ENCODE measurements around the gene NBPF4. TPM values are rescaled to one million over a fixed set of nuclear protein-coding genes. Genes with fewer than 3 reads are reported as not detected.
"Not testable (repeated sequence)": the region's sequence is repeated elsewhere in the genome, so short reads cannot be mapped to it uniquely, and the experiment has no call there.

NBPF4 gene, protein sequence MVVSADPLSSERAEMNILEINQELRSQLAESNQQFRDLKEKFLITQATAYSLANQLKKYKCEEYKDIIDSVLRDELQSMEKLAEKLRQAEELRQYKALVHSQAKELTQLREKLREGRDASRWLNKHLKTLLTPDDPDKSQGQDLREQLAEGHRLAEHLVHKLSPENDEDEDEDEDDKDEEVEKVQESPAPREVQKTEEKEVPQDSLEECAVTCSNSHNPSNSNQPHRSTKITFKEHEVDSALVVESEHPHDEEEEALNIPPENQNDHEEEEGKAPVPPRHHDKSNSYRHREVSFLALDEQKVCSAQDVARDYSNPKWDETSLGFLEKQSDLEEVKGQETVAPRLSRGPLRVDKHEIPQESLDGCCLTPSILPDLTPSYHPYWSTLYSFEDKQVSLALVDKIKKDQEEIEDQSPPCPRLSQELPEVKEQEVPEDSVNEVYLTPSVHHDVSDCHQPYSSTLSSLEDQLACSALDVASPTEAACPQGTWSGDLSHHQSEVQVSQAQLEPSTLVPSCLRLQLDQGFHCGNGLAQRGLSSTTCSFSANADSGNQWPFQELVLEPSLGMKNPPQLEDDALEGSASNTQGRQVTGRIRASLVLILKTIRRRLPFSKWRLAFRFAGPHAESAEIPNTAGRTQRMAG
- polyA plus RNA-seq (2013, experiment 1 of 2) = not detected
- not detected for polyA plus RNA-seq (2013, experiment 2 of 2)

DNA sequence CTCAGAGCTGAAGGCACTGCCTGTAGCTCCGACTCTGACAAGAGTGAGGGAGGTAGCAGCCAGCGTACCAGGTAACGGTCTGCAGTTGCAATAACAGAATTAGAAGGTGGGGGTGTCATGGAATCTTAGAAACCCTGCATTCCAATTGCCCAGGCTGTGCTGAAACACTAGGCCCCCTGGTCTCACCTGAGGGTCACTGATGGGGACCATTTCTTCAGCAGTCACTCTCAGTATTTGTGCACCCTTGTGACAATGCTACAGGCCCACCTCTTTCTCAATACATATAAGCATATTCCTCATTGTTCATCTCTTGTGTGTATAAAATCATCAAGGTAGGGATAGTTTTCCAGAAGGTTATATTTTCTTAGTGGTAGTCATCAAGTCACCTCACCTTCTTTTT lies at the start of gene NBPF4:
Gene NBPF4 (minus strand): TSS at position 101 of the 400 bp plus-strand sequence. CDS start 315 bp downstream, outside the sequence.
- not testable (repeated sequence) for H3K4ac ChIP-seq (ENCODE audit: low read depth, low read length); H2BK5ac ChIP-seq (ENCODE audit: low read length); H2BK15ac ChIP-seq (replicated peaks; ENCODE audit: low read depth); H3K9ac ChIP-seq (ENCODE audit: low read length); H4K5ac ChIP-seq (ENCODE audit: low read length); H3K4me3 ChIP-seq (ENCODE audit: low read length); H3K79me2 ChIP-seq (ENCODE audit: control insufficient read depth, insufficient read depth, low read length); H3K4me1 ChIP-seq (ENCODE audit: control insufficient read depth, low read depth, low read length); H3K36me3 ChIP-seq (ENCODE audit: control insufficient read depth, insufficient read depth, low read length); H3K18ac ChIP-seq (ENCODE audit: low read length); H2BK120ac ChIP-seq (ENCODE audit: low read depth, low read length); H3K4me2 ChIP-seq (ENCODE audit: low read length); H3K27ac ChIP-seq (ENCODE audit: low read depth, low read length); H3K79me1 ChIP-seq (ENCODE audit: low read length); H3K27me3 ChIP-seq (ENCODE audit: insufficient read depth, low read length, poor library complexity); H2AK5ac ChIP-seq (ENCODE audit: low read length); H3K56ac ChIP-seq (ENCODE audit: low read length); DNase-seq; H4K8ac ChIP-seq (ENCODE audit: low read depth, low read length); H3K23ac ChIP-seq (ENCODE audit: low read length)
- WGBS (ENCODE audit: extremely low coverage, insufficient coverage, low lambda C conversion rate) = no CpG with 5 or more reads among the region's 3 CpGs

DNA sequence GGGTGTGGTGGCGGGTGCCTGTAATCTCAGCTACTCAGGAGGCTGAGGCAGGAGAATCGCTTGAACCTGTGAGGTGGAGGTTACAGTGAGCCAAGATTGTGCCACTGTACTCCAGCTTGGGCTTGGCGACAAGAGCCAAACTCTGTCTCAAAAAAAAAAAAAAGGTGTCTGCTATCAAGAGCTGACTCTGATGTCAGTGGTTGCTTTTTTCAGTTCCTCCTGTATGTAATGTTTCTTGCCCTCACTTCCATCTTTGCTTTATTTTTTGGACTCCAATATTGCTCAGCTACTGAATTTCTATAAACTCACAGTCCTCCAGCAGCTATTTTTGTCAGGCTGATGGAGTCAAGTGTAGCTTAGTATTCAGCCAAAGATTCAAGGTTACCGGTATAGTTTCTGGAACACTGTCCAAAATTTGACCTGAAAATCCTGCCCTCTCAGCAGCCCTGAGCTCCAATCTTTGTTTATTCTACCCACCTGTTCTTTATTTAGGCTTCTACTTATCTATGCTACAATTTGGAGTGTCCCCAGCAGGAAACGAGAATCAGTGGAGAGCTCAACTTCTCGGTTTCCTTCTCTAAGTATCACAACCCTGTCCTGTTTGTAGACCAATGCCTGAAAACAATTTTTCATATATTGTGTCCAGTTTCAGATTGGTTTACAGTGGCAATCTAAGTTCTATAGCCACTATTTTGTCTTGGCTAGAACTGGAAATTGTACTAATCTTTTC lies 38.8 kb upstream of the NBPF4 start:
- not testable (repeated sequence) for H3K56ac ChIP-seq (ENCODE audit: low read length); H3K27me3 ChIP-seq (ENCODE audit: insufficient read depth, low read length, poor library complexity); H2AK5ac ChIP-seq (ENCODE audit: low read length); H3K79me1 ChIP-seq (ENCODE audit: low read length); H3K18ac ChIP-seq (ENCODE audit: low read length); H3K36me3 ChIP-seq (ENCODE audit: control insufficient read depth, insufficient read depth, low read length); H3K4ac ChIP-seq (ENCODE audit: low read depth, low read length); H3K27ac ChIP-seq (ENCODE audit: low read depth, low read length); H4K8ac ChIP-seq (ENCODE audit: low read depth, low read length); DNase-seq; H2BK120ac ChIP-seq (ENCODE audit: low read depth, low read length); H3K9ac ChIP-seq (ENCODE audit: low read length); H2BK5ac ChIP-seq (ENCODE audit: low read length); H3K79me2 ChIP-seq (ENCODE audit: control insufficient read depth, insufficient read depth, low read length); H3K4me1 ChIP-seq (ENCODE audit: control insufficient read depth, low read depth, low read length); H2BK15ac ChIP-seq (replicated peaks; ENCODE audit: low read depth); H3K23ac ChIP-seq (ENCODE audit: low read length); H3K4me3 ChIP-seq (ENCODE audit: low read length); H3K4me2 ChIP-seq (ENCODE audit: low read length); H4K5ac ChIP-seq (ENCODE audit: low read length)
- no CpG with 5 or more reads among the region's 6 CpGs for WGBS (ENCODE audit: extremely low coverage, insufficient coverage, low lambda C conversion rate)

DNA sequence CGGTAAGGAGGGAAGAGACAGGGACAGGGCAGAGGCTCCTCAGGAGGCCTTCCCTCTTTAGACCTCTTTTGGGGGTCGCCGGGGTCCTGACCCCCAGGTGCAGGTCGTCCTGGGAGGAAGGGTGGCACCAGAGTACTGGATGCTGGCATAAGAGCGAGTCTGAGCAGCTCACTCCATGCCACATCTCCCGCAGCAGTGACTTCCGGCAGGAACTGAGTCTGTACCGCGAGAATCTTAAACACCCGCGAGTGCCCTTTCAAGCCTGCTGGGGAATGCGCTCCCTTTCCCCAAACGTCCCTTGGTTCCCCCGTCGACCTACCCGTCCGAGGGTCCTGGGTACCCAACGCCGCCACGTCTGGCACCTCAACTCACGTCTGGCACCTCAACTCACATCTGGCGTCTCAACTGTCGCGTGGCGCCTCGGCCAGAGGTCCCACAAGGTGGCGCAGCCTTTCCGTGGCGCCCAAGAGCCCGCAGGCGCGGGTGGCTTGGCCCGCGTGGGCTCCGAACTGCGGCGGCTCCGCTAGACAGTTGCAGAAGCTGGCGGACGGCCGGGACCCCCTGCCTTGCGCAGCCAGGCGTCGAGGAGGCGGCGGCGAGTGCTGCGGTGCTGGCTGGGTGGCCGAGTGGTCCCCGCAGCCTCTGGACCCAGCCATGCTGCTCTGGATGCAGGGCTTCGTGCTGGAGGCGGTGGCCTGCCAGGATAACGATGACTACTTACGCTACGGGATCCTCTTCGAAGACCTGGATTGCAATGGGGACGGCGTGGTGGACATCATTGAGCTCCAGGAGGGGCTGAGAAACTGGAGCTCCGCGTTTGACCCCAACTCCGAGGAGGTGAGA lies 28.8 kb upstream of the NBPF4 start:
- whole genome bisulfite sequencing (ENCODE audit: extremely low coverage, insufficient coverage, low lambda C conversion rate) = no CpG with 5 or more reads among the region's 61 CpGs
- H3K4me3 ChIP-seq (ENCODE audit: low read length) = not testable (repeated sequence)

DNA sequence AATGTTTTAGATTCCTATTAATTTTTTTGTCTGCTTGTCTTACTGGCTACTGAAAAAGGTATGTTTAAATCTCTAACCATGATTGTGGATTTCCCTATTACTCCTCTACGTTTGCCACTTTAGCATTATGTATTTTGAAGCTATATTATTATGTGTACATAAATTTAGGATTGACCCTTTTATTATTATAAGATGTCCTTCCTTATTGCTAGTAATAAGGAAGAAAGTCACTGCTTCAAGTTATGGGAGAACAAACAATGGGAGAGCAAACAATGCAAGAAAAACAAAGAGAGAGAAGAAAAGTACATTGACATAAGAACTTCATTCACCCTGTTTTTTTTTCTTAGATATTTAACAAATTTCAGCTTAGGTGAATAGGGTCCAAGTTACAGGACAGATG lies 23.2 kb upstream of the NBPF4 start:
- not testable (repeated sequence) for H2AK5ac ChIP-seq (ENCODE audit: low read length); H3K36me3 ChIP-seq (ENCODE audit: control insufficient read depth, insufficient read depth, low read length); H3K4me2 ChIP-seq (ENCODE audit: low read length); H3K79me2 ChIP-seq (ENCODE audit: control insufficient read depth, insufficient read depth, low read length); H3K4me1 ChIP-seq (ENCODE audit: control insufficient read depth, low read depth, low read length); DNase-seq; H3K27ac ChIP-seq (ENCODE audit: low read depth, low read length); H3K18ac ChIP-seq (ENCODE audit: low read length); H3K23ac ChIP-seq (ENCODE audit: low read length); H2BK15ac ChIP-seq (replicated peaks; ENCODE audit: low read depth); H2BK120ac ChIP-seq (ENCODE audit: low read depth, low read length); H3K27me3 ChIP-seq (ENCODE audit: insufficient read depth, low read length, poor library complexity); H3K4me3 ChIP-seq (ENCODE audit: low read length); H3K4ac ChIP-seq (ENCODE audit: low read depth, low read length); H3K9ac ChIP-seq (ENCODE audit: low read length); H4K5ac ChIP-seq (ENCODE audit: low read length); H2BK5ac ChIP-seq (ENCODE audit: low read length); H4K8ac ChIP-seq (ENCODE audit: low read depth, low read length); H3K56ac ChIP-seq (ENCODE audit: low read length); H3K79me1 ChIP-seq (ENCODE audit: low read length)
- no CpG with 5 or more reads among the region's 1 CpG for WGBS (ENCODE audit: extremely low coverage, insufficient coverage, low lambda C conversion rate)

More for the DNA sequence above, 28.8 kb upstream of the NBPF4 start:
- H4K5ac ChIP-seq (ENCODE audit: low read length); H3K4ac ChIP-seq (ENCODE audit: low read depth, low read length); H3K56ac ChIP-seq (ENCODE audit: low read length); H3K23ac ChIP-seq (ENCODE audit: low read length); H3K4me2 ChIP-seq (ENCODE audit: low read length); H3K4me1 ChIP-seq (ENCODE audit: control insufficient read depth, low read depth, low read length); H3K9ac ChIP-seq (ENCODE audit: low read length); DNase-seq; H3K36me3 ChIP-seq (ENCODE audit: control insufficient read depth, insufficient read depth, low read length); H3K27ac ChIP-seq (ENCODE audit: low read depth, low read length); H4K8ac ChIP-seq (ENCODE audit: low read depth, low read length); H2AK5ac ChIP-seq (ENCODE audit: low read length); H2BK120ac ChIP-seq (ENCODE audit: low read depth, low read length); H3K79me2 ChIP-seq (ENCODE audit: control insufficient read depth, insufficient read depth, low read length); H3K18ac ChIP-seq (ENCODE audit: low read length); H3K79me1 ChIP-seq (ENCODE audit: low read length); H2BK15ac ChIP-seq (replicated peaks; ENCODE audit: low read depth); H2BK5ac ChIP-seq (ENCODE audit: low read length); H3K27me3 ChIP-seq (ENCODE audit: insufficient read depth, low read length, poor library complexity): not testable (repeated sequence)

DNA sequence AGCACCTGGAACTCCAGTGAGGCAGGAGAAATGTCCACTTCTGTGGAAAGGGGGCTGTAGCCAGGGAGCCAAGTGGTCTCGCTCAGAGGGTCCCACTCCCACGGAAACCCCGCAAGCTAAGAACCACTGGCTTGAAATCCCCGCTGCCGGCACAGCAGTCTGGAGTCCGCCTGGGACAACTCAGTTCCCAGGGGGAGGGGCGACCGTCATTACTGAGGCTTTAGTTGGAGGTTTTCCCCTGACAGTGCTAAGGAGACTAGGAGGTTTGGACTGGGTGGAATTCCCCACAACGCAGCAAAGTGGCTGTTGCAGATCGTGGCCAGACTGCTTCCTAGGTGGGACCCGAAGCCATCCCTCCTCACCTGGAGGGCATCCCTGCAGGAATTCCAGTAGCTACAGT lies 18.1 kb upstream of the NBPF4 start:
- WGBS (ENCODE audit: extremely low coverage, insufficient coverage, low lambda C conversion rate) = no CpG with 5 or more reads among the region's 11 CpGs
- H3K4me2 ChIP-seq (ENCODE audit: low read length); H3K23ac ChIP-seq (ENCODE audit: low read length); H3K4me3 ChIP-seq (ENCODE audit: low read length); H3K4ac ChIP-seq (ENCODE audit: low read depth, low read length); H3K79me1 ChIP-seq (ENCODE audit: low read length); H3K27ac ChIP-seq (ENCODE audit: low read depth, low read length); H3K9ac ChIP-seq (ENCODE audit: low read length); H3K79me2 ChIP-seq (ENCODE audit: control insufficient read depth, insufficient read depth, low read length); H4K8ac ChIP-seq (ENCODE audit: low read depth, low read length); H3K4me1 ChIP-seq (ENCODE audit: control insufficient read depth, low read depth, low read length); DNase-seq; H2AK5ac ChIP-seq (ENCODE audit: low read length); H2BK15ac ChIP-seq (replicated peaks; ENCODE audit: low read depth); H2BK120ac ChIP-seq (ENCODE audit: low read depth, low read length); H3K18ac ChIP-seq (ENCODE audit: low read length); H3K56ac ChIP-seq (ENCODE audit: low read length); H4K5ac ChIP-seq (ENCODE audit: low read length); H3K27me3 ChIP-seq (ENCODE audit: insufficient read depth, low read length, poor library complexity); H2BK5ac ChIP-seq (ENCODE audit: low read length); H3K36me3 ChIP-seq (ENCODE audit: control insufficient read depth, insufficient read depth, low read length): not testable (repeated sequence)
